ENCODE results near the gene COG2. TPM values are rescaled to one million over a fixed set of nuclear protein-coding genes. Genes with fewer than 3 reads are reported as not detected.
"Not testable (repeated sequence)": the region's sequence is repeated elsewhere in the genome, so short reads cannot be mapped to it uniquely, and the experiment has no call there.

The COG2 gene
- total RNA-seq, 6 experiments from 2014 or later = 9.0 to 18.7 (median 13.0) TPM

DNA sequence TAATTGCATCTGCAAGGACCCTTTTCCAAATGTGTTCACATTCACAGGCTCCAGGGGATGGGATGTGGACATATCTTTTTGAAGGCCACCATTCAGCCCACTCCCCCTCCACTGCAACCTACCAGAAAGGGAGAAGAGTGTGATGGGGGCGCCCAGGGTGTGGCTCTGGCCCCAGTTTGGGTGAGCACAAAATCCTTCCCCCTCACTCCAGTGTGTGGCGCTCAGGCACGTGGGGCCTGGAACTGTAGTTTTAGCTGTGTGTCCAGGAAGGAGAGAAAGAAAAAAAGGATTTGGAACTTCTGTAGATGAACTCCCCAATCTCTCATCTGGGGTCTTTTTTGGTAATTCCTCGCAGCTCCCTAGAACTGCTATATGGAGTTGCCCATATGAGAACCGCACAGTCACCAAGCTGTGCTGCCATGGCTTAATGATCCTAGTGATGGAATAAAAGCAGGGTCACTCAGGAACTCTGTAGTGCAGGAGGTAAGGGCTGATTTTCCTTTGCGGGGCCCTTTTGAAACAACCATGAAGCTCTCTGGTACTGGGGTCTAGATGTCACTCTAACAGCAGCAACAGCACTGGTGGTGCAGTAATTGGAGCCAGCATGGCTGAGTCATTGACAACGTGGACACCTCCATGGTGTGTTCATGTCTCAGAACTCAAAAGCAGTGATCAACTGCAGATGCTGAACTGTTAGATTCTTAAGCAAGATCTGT lies 54.6 kb downstream of the COG2 start:
- no peak for TF ChIP-seq POLR2A (IDR thresholded peaks at IDR 0.05)
- TF ChIP-seq, protein P1, sequence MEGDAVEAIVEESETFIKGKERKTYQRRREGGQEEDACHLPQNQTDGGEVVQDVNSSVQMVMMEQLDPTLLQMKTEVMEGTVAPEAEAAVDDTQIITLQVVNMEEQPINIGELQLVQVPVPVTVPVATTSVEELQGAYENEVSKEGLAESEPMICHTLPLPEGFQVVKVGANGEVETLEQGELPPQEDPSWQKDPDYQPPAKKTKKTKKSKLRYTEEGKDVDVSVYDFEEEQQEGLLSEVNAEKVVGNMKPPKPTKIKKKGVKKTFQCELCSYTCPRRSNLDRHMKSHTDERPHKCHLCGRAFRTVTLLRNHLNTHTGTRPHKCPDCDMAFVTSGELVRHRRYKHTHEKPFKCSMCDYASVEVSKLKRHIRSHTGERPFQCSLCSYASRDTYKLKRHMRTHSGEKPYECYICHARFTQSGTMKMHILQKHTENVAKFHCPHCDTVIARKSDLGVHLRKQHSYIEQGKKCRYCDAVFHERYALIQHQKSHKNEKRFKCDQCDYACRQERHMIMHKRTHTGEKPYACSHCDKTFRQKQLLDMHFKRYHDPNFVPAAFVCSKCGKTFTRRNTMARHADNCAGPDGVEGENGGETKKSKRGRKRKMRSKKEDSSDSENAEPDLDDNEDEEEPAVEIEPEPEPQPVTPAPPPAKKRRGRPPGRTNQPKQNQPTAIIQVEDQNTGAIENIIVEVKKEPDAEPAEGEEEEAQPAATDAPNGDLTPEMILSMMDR (IDR thresholded peaks at IDR 0.05) = no peak
- H3K4me3 ChIP-seq = no peak overlapping the region
- no peak overlapping the region for H3K27ac ChIP-seq
- no peaks in the 10 kb centered on the region for H3K9me3 ChIP-seq
- ATAC-seq = no peak
- WGBS (ENCODE audit: insufficient coverage, low coverage, low lambda C conversion rate, missing lambda C conversion rate) = 64% methylated on average over 3 of the region's 7 CpGs
- no peaks in the 10 kb centered on the region for H3K4me1 ChIP-seq
- H3K36me3 ChIP-seq = peaks cover 0 to 18% (median 4%) of the 10 kb centered on the region in 4 donors
- no peaks in the 10 kb centered on the region for H3K27me3 ChIP-seq
- no peak for DNase-seq
- intact Hi-C loops (cut with DNase I) = no loop called here

DNA sequence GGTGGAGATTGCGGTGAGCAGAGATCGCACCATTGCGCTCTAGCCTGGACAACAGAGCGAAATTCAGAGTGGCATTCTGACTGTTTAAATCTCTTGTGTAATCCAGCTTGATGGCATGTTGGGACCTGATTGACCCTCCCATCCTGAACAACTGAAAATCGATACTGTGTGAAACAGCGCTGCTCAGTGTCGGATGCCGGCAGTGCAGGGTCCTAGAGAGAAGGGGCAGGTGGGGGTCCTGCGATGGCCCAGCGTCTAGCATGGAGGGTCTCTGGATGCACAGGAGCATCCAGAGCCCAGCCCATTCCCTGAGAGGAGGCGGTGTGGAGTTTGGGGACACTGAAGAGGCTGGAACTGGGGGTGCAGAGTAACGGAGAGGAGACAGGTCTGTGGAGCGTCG lies 55.8 kb downstream of the COG2 start:
- TF ChIP-seq POLR2A (IDR thresholded peaks at IDR 0.05) = no peak
- TF ChIP-seq, protein P1 (IDR thresholded peaks at IDR 0.05) = peak; percentile 44 to 75 (median 58)
- Histone ChIP-seq H3K27ac (peak overlapping the region in 1 of 3 donors; percentile 6), H3K4me1 (no peaks in the 10 kb centered on the region), H3K4me3 (no peak overlapping the region), H3K9me3 (no peaks in the 10 kb centered on the region), H3K36me3 (peaks cover 0 to 27% (median 8%) of the 10 kb centered on the region in 4 donors), H3K27me3 (no peaks in the 10 kb centered on the region)
- WGBS (ENCODE audit: insufficient coverage, low coverage, low lambda C conversion rate, missing lambda C conversion rate) = 38% methylated on average over 6 of the region's 14 CpGs
- intact Hi-C loops (cut with DNase I) = no loop called here
- DNase-seq (peak in 1 of 3 donors; percentile 24), ATAC-seq (peak; percentile 56 to 90 (median 76))

DNA sequence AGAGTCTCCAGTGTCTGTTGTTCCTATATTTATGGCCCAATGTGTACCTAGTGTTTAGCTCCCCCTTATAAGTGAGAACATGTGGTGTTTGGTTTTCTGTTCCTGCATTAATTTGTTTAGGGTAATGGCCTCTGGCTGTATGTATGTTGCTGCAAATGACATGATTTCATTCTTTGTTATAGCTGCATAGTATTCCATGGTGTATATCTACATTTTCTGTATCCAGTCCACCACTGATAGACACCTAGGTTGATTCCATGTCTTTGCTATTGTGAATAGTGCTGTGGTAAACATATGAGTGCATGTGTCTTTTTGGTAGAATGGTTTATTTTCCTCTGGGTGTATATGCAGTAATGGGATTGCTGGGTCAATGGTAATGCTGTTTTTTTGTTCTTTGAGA lies 56.7 kb downstream of the COG2 start:
- ATAC-seq; intact Hi-C loops (cut with DNase I); H3K27me3 ChIP-seq; DNase-seq; H3K4me3 ChIP-seq; H3K4me1 ChIP-seq; H3K9me3 ChIP-seq: not testable (repeated sequence)
- peaks cover 0 to 29% (median 15%) of the 10 kb centered on the region in 4 donors for H3K36me3 ChIP-seq
- H3K27ac ChIP-seq = peak overlapping the region in 1 of 3 donors; percentile 0

DNA sequence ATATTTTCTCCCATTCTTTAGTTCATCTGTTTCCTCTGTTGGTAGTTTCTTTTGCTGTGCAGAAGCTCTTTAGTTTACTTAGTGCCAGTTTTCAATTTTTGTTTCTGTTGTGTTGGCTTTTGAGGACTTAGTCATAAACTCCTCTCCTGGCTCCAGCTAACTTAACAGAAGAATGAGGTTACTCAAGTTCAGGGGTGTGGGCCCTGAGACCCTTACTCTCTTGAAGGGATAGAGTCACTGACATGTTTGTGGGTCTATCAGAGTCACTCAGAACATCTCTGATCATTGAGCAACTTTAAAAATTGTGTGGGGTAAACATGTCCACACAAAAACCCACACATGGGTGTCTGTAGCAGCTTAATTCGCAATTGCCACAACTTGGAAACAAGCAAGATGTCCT lies 57.4 kb downstream of the COG2 start:
- Histone ChIP-seq H3K27ac (peak overlapping the region in 1 of 3 donors; percentile 0), H3K4me3 (no peak overlapping the region), H3K9me3 (no peaks in the 10 kb centered on the region), H3K27me3 (no peaks in the 10 kb centered on the region), H3K4me1 (no peaks in the 10 kb centered on the region), H3K36me3 (peaks cover 0 to 32% (median 18%) of the 10 kb centered on the region in 4 donors)
- DNase-seq (no peak), ATAC-seq (peak in 1 of 4 donors; percentile 2)
- intact Hi-C loops (cut with DNase I) = loop anchor here (10.0 kb wide), 2 partner anchors 55 to 65 kb away; partner anchors contain the start of gene COG2 (in 1 of the 2)
- TF ChIP-seq, protein P1 (IDR thresholded peaks at IDR 0.05) = no peak
- TF ChIP-seq POLR2A (IDR thresholded peaks at IDR 0.05) = no peak
- WGBS (ENCODE audit: insufficient coverage, low coverage, low lambda C conversion rate, missing lambda C conversion rate) = 36% methylated on average over 1 of the region's 1 CpG

DNA sequence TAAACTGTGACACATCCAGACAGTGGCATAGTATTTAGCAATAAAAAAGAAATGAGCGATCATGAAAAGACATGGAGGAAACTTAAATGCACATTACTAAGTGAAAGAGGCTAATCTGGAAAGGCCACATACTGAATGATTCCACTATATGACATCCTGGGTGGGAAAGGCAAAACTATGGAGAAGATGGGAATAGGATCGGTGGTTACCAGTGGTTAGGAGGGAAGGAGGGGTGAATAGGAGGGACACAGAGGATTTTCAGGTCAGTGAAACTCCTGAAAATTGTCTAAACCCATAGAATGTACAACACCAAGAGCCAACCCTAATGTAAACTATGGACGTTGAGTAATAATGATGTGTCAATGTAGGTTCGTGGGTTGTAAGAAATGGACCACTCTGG lies 57.9 kb downstream of the COG2 start:
- ATAC-seq = peak in 1 of 4 donors; percentile 4
- no peak for DNase-seq
- Histone ChIP-seq H3K4me3 (no peak overlapping the region), H3K27ac (no peak overlapping the region), H3K4me1 (no peaks in the 10 kb centered on the region), H3K27me3 (no peaks in the 10 kb centered on the region), H3K36me3 (peaks cover 0 to 37% (median 20%) of the 10 kb centered on the region in 4 donors), H3K9me3 (no peaks in the 10 kb centered on the region)
- intact Hi-C loops (cut with DNase I) = loop anchor here (10.0 kb wide), 2 partner anchors 55 to 65 kb away; partner anchors contain the start of gene COG2 (in 1 of the 2)
- TF ChIP-seq, protein P1 (IDR thresholded peaks at IDR 0.05) = no peak
- no peak for TF ChIP-seq POLR2A (IDR thresholded peaks at IDR 0.05)
- WGBS (ENCODE audit: insufficient coverage, low coverage, low lambda C conversion rate, missing lambda C conversion rate) = 40% methylated on average over 4 of the region's 4 CpGs

Measured in right lobe of liver (tissue), 6 donors.